K562 (cell line): ENCODE data around the gene GDAP1L1. TPM values are rescaled to one million over a fixed set of nuclear protein-coding genes. Genes with fewer than 3 reads are reported as not detected.

Experiments
- CHD7 ChIP-seq: fragments of 200-600 bp; sonication (generic); IDR thresholded peaks from one replicate; pipeline ENCODE4 v1.6.1; 2012; ENCODE audit warnings: mild to moderate bottlenecking, low read depth, low read length, inconsistent platforms
- polyA plus RNA-seq, 8 experiments: library from polyadenylated mRNA; depleted of rRNA in 4 of 8; stranded (reverse) in 5 of 8; unstranded in 3 of 8; fragments of >200 nt; fragmentation: Nextera tagmentation in 2 of 8; fragmentation: Illumina TruSeq in 1 of 8; extraction: Ambion mirVana in 2 of 8; extraction: Trizol in 1 of 8; gene quantifications; 2 replicates each; pipeline versions ENCODE4 v1.2.1 to v1.2.3, GENCODE V29; 2011 to 2014; ENCODE audit warnings: inconsistent platforms in 1 of 8, missing spikeins in 1 of 8
- total RNA-seq, 7 experiments: library from RNA; depleted of rRNA in 6 of 7; stranded (reverse); fragments of >200 nt in 6 of 7; fragmentation: Illumina TruSeq in 2 of 7; extraction: Trizol in 2 of 7; gene quantifications; 2 replicates each; pipeline versions ENCODE4 v1.2.1 to v1.2.3, GENCODE V29; 2011 to 2021; ENCODE audit warnings: low replicate concordance in 1 of 7

Gene GDAP1L1
- total and polyA plus RNA-seq, 9 of the 15 experiments (the other 6 are each of a cell fraction or from before 2014, with no cell fraction given), result 0.06 to 0.40 (median 0.19) TPM; not detected in 5

DNA sequence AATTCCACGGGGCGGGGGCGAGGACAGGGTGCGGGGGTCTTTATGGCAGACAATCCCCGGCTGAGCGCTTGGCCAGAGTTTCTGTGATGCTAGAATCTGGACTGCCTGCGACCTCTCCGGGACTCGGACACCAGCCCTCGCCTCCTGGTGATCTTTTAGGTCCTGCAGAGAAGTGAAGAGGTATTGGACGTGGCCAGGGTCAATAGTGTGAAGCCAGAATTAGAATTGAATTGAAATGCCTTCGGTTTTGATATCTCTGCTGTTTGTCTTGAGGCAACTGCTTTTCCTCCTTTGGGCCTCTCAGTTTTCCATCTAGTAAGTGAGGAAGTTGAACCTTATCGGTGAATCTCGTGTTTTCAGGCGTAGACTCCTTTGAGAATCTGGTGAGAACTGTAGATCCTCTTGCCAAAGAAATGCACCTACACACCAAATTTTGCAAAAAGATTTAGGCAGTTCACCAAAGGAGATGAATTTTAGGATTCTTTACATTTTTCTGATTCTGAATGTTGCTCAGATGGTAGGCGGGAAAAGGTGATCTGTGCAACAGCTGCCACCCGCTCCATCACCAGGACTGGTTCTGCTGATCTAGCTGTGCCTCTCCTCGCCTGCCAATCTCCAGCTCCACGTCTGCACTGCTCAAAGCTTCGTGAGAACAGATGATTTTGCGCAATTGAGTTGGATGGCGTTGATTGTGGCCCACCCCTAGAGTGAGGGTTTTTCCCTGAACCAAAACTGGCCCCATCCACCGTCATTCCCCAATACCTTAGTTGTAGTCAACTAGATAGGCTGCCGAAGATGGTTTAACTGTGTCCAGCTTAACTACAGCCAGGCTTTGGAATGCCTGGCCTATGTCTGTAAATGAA lies 35.7 kb upstream of the GDAP1L1 start (continued):
- no peak for TF ChIP-seq CHD7
